Activated T-cell treated with anti-CD3 and anti-CD28 coated beads for 48 hours (primary cell): Measurements from ENCODE around the gene SLC1A7.

Experiments
- DNase-seq: peaks from one replicate; pipeline ENCODE4 v3.0.0-alpha.2; 2020; ENCODE audit warnings: low read depth

SLC1A7 gene

GRCh38 chr1:53090227-53091147 is 52.0 kb downstream of the SLC1A7 start:
- no peak for DNase-seq

GRCh38 chr1:53089478-53090226 is 52.8 kb downstream of the SLC1A7 start:
- DNase-seq, result no peak

GRCh38 chr1:53088616-53089300 is 53.7 kb downstream of the SLC1A7 start:
- DNase-seq, result no peak

- DNase-seq, result no peak
Measured at GRCh38 chr1:53087332-53088285, 54.8 kb downstream of the SLC1A7 start.

- DNase-seq, result no peak
Measured at GRCh38 chr1:53086491-53087070, 55.9 kb downstream of the SLC1A7 start.

- DNase-seq, result no peak
Measured at GRCh38 chr1:53085405-53085804, 57.0 kb downstream of the SLC1A7 start.

- DNase-seq, result no peak
Measured at GRCh38 chr1:53084589-53084971, 57.9 kb downstream of the SLC1A7 start.

- DNase-seq, result no peak
Measured at GRCh38 chr1:53083636-53084588, 58.5 kb downstream of the SLC1A7 start.

- DNase-seq, result no peak
Measured at GRCh38 chr1:53082826-53083455, 59.5 kb downstream of the SLC1A7 start.

GRCh38 chr1:53081384-53082066 is 60.9 kb downstream of the SLC1A7 start:
- DNase-seq, result no peak

- DNase-seq, result no peak
Measured at GRCh38 chr1:53080769-53081168, 61.7 kb downstream of the SLC1A7 start.

- DNase-seq, result no peak
Measured at GRCh38 chr1:53080041-53080440, 62.4 kb downstream of the SLC1A7 start.

GRCh38 chr1:53079251-53079650 is 63.2 kb downstream of the SLC1A7 start:
- no peak for DNase-seq

- DNase-seq, result no peak
Measured at GRCh38 chr1:53078333-53079101, 63.9 kb downstream of the SLC1A7 start.

- DNase-seq, result no peak
Measured at GRCh38 chr1:53077599-53077965, 64.9 kb downstream of the SLC1A7 start.

- DNase-seq, result no peak
Measured at GRCh38 chr1:53076721-53077598, 65.5 kb downstream of the SLC1A7 start.

GRCh38 chr1:53076165-53076564 is 66.3 kb downstream of the SLC1A7 start:
- DNase-seq, result no peak
